GM12878 (cell line): Measurements from ENCODE around the gene SLC35F3. TPM values are rescaled to one million over a fixed set of nuclear protein-coding genes. Genes with fewer than 3 reads are reported as not detected.
A peak's percentile ranks its signal among the peaks of the same experiment; 100 is the strongest.

Experiments
- ATAC-seq: fragments of 200-7000 bp; cut with Tn5 transposase; 3 replicates; pipeline ENCODE4 v1.9.1; 2020; ENCODE audit warnings: mild to moderate bottlenecking, moderate library complexity
- BruUV-seq: library from RNA; stranded (reverse); fragments of 400-500 nt; replicated peaks from 2 replicates; lab custom pipeline; 2021; lab: Mats Ljungman, UMichigan
- CTCF ChIA-PET: fragments of 300-600 bp; sonication (Branson Sonifier 250); formaldehyde crosslinking; extraction: SDS; loops from one replicate; lab custom pipeline; 2021; ENCODE audit warnings: inconsistent platforms; lab: Yijun Ruan, JAX
- POLR2A ChIA-PET: fragments of 350-600 bp; formaldehyde crosslinking; extraction: SDS; loops from one replicate; lab custom pipeline; 2021; ENCODE audit warnings: inconsistent platforms; lab: Charles Lee
- RAD21 ChIA-PET: fragments of 300-600 bp; sonication (Branson Sonifier 250); formaldehyde crosslinking; loops from one replicate; lab custom pipeline; 2023; ENCODE audit warnings: antibody characterized with exemption; ENCODE audit not compliant: unreplicated experiment; lab: Charles Lee
- SMC1A ChIA-PET: fragments of 300-600 bp; sonication (Branson Sonifier 250); formaldehyde crosslinking; loops from one replicate; lab custom pipeline; 2023; ENCODE audit not compliant: unreplicated experiment, uncharacterized antibody; lab: Charles Lee
- DNase-seq: peaks from one replicate; pipeline ENCODE4 v3.0.0-alpha.2; 2011; ENCODE audit warnings: low read depth, low spot score
- FAIRE-seq: peaks from 3 replicates; lab custom pipeline; 2011; peaks lifted over from hg19 to GRCh38; lab: Jason Lieb, UNC
- H2AFZ ChIP-seq: 2 replicates; pipeline ENCODE4 v1.6.0; 2011; ENCODE audit warnings: low read depth, low read length, control low read depth; ENCODE audit not compliant: control insufficient read depth
- H3K27ac ChIP-seq: 2 replicates; pipeline ENCODE4 v1.5.1; 2011; ENCODE audit warnings: control low read depth; ENCODE audit not compliant: control insufficient read depth, insufficient read depth
- H3K27me3 ChIP-seq, 2 experiments: replicated peaks in 1 of 2; 2 replicates each; pipeline versions ENCODE4 v1.6.0 to v1.6.1; 2011; ENCODE audit warnings: low read length in 1 of 2; ENCODE audit not compliant: control insufficient read depth in 2 of 2, insufficient read depth in 2 of 2
- H3K36me3 ChIP-seq, 2 experiments: 2 replicates each; pipeline ENCODE4 v1.5.1; 2011; ENCODE audit warnings: low read length in 1 of 2; ENCODE audit not compliant: control insufficient read depth in 2 of 2, insufficient read depth in 2 of 2
- H3K4me1 ChIP-seq: 2 replicates; pipeline ENCODE4 v1.6.1; 2011; ENCODE audit warnings: mild to moderate bottlenecking, low read length, moderate library complexity, mixed read lengths; ENCODE audit not compliant: control insufficient read depth, insufficient read depth
- H3K4me2 ChIP-seq: 2 replicates; pipeline ENCODE4 v1.6.0; 2011; ENCODE audit warnings: control low read depth; ENCODE audit not compliant: control insufficient read depth, insufficient read depth
- H3K4me3 ChIP-seq: fragments of 200-600 bp; sonication (generic); 2 replicates; pipeline ENCODE4 v1.5.1; 2016
- H3K79me2 ChIP-seq: 2 replicates; pipeline ENCODE4 v1.6.0; 2011; ENCODE audit warnings: low read length; ENCODE audit not compliant: control insufficient read depth, insufficient read depth
- H3K9ac ChIP-seq: 2 replicates; pipeline ENCODE4 v1.8.0; 2011; ENCODE audit warnings: low read length, control low read depth, mixed read lengths; ENCODE audit not compliant: control insufficient read depth, insufficient read depth
- H3K9me3 ChIP-seq: replicated peaks from 3 replicates; pipeline ENCODE4 v1.5.1; 2011; ENCODE audit warnings: mild to moderate bottlenecking, low read length; ENCODE audit not compliant: control insufficient read depth, insufficient read depth
- H4K20me1 ChIP-seq: 2 replicates; pipeline ENCODE4 v1.6.0; 2011; ENCODE audit not compliant: control insufficient read depth, insufficient read depth
- BCL11A ChIP-seq: IDR thresholded peaks from 2 replicates; pipeline ENCODE4 v1.6.1; 2011; ENCODE audit warnings: low read depth, low read length
- CREB1 ChIP-seq: IDR thresholded peaks from 2 replicates; pipeline ENCODE4 v1.6.1; 2012; ENCODE audit warnings: low read depth, mild to moderate bottlenecking, inconsistent platforms
- EGR1 ChIP-seq, 2 experiments: IDR thresholded peaks; 1 replicate in 1 of 2; 2 replicates in 1 of 2; pipeline ENCODE4 v1.6.1; 2011 to 2012; ENCODE audit warnings: low read depth in 2 of 2, low read length in 2 of 2, borderline replicate concordance in 1 of 2, mild to moderate bottlenecking in 1 of 2, moderate library complexity in 1 of 2
- HDAC2 ChIP-seq: fragments of 200-600 bp; sonication (generic); IDR thresholded peaks from 2 replicates; pipeline ENCODE4 v1.6.1; 2017
- LARP7 ChIP-seq: fragments of 450-650 bp; IDR thresholded peaks from 2 replicates; pipeline ENCODE4 v1.6.1; 2017; ENCODE audit warnings: mild to moderate bottlenecking
- PAX8 ChIP-seq: fragments of 450-650 bp; IDR thresholded peaks from 2 replicates; pipeline ENCODE4 v1.6.1; 2017; ENCODE audit warnings: mild to moderate bottlenecking, moderate library complexity
- RELA ChIP-seq: fragments of 450-650 bp; IDR thresholded peaks from 2 replicates; pipeline ENCODE4 v1.8.0; 2014; ENCODE audit warnings: borderline replicate concordance; ENCODE audit not compliant: partially characterized antibody
- SRF ChIP-seq, 2 experiments: IDR thresholded peaks; 2 replicates each; pipeline ENCODE4 v1.6.1; 2011; ENCODE audit warnings: low read depth in 2 of 2, low read length in 2 of 2, mild to moderate bottlenecking in 1 of 2, moderate library complexity in 1 of 2
- ZNF217 ChIP-seq: fragments of 450-650 bp; IDR thresholded peaks from 2 replicates; pipeline ENCODE4 v1.6.1; 2017; ENCODE audit warnings: antibody characterized with exemption, mild to moderate bottlenecking
- WGBS: methylation state at CpG from one replicate; pipeline ENCODE4 v1.1.6; 2016; ENCODE audit warnings: low lambda C conversion rate; ENCODE audit not compliant: insufficient replicate concordance, insufficient coverage; ENCODE audit errors: missing lambda C conversion rate; 5-methylcytosine and 5-hydroxymethylcytosine counted together
- in situ Hi-C: fragments of 300-500 bp; cut with MboI; formaldehyde crosslinking; loops from 9 replicates; pipeline ENCODE4 v1.14.3; 2018; ENCODE audit warnings: mixed read lengths
- intact Hi-C: fragments of 100-400 bp; cut with micrococcal nuclease; formaldehyde crosslinking; loops from one replicate; pipeline ENCODE4 v1.14.2; 2022; ENCODE audit not compliant: unreplicated experiment
- polyA plus RNA-seq, 11 experiments: library from polyadenylated mRNA; depleted of rRNA in 4 of 11; unstranded in 6 of 11; stranded (reverse) in 5 of 11; fragments of >200 nt; fragmentation: Nextera tagmentation in 4 of 11; fragmentation: Illumina TruSeq in 1 of 11; extraction: Ambion mirVana in 4 of 11; extraction: Trizol in 1 of 11; gene quantifications; 1 replicate in 1 of 11; 2 replicates in 10 of 11; pipeline versions ENCODE4 v1.2.1 to v1.2.3, GENCODE V29; 2011 to 2016; ENCODE audit warnings: inconsistent platforms in 2 of 11, missing spikeins in 2 of 11, low read depth in 1 of 11
- total RNA-seq, 4 experiments: library from RNA; depleted of rRNA in 3 of 4; stranded (reverse); fragments of >200 nt in 3 of 4; fragmentation: Illumina TruSeq in 1 of 4; extraction: Trizol in 1 of 4; gene quantifications; 2 replicates each; pipeline versions ENCODE4 v1.2.1 to v1.2.3, GENCODE V29; 2013 to 2021
- TF ChIP-seq, protein P1 (sequence below): IDR thresholded peaks from 2 replicates; pipeline ENCODE4 v1.6.1; 2011; ENCODE audit warnings: mild to moderate bottlenecking, low read depth, low read length, moderate library complexity; ENCODE audit not compliant: insufficient replicate concordance
- TF ChIP-seq, protein P2 (sequence below): fragments of 450-650 bp; IDR thresholded peaks from 2 replicates; pipeline ENCODE4 v1.6.1; 2017; ENCODE audit warnings: mild to moderate bottlenecking, moderate library complexity
- TF ChIP-seq, protein P3 (sequence below): IDR thresholded peaks from 2 replicates; pipeline ENCODE4 v1.6.1; 2012; ENCODE audit warnings: low read depth, low read length, improper control_type of control experiment
- TF ChIP-seq, protein P4 (sequence below): fragments of 450-650 bp; conservative IDR thresholded peaks from 2 replicates; pipeline ENCODE4 v1.6.1; 2017; ENCODE audit warnings: mild to moderate bottlenecking, moderate library complexity
- TF ChIP-seq, protein P5 (sequence below): IDR thresholded peaks from 2 replicates; pipeline ENCODE4 v1.6.1; 2011; ENCODE audit warnings: low read depth, low read length, improper control_type of control experiment, borderline replicate concordance

Gene SLC35F3
- total and polyA plus RNA-seq, 10 of the 15 experiments (the other 5 are each of a cell fraction or from before 2014, with no cell fraction given): 1.0 to 8.6 (median 5.7) TPM

DNA sequence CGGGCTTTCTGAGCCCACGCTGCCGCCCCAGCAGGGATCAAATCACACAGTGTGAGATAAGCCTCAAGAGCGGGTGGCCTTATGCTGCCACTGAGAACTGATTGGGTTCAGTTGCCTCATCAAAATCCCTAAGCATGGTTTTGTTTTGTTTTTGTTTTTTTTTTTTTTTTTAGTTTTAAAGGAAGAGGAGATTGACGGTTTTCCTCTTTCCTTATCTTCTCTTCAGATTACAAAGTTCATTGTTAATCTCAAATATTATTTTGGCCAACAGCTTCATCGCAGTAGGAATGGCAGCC, 469.4 kb downstream of the SLC35F3 start:
- FAIRE-seq: no peak
- H3K79me2 ChIP-seq: peaks cover 27% of the 10 kb centered on the region
- H3K4me1 ChIP-seq: peaks cover 6% of the 10 kb centered on the region; the same call in 1 of the 2 replicates
- peak overlapping the region; percentile 79 for H2AFZ ChIP-seq
- RAD21 ChIA-PET: interaction anchor here (0.9 to 3.1 kb wide), 9 partner anchors 10 to 238 kb away, joined by 3 to 14 read pairs (median 3); no protein-coding TSS in a partner anchor
- H3K36me3 ChIP-seq: peaks cover 0 to 13% of the 10 kb centered on the region in 2 experiments
- H3K4me2 ChIP-seq: peak overlapping the region; percentile 95
- H3K27me3 ChIP-seq: no peaks in the 10 kb centered on the region
- peak; percentile 52 for ATAC-seq
- SMC1A ChIA-PET: interaction anchor here (0.6 to 4.1 kb wide), 13 partner anchors 8 to 731 kb away, joined by 3 to 30 read pairs (median 3); no protein-coding TSS in a partner anchor
- intact Hi-C loops: loop anchor here (1.0 to 10.0 kb wide), 4 partner anchors 17 to 231 kb away; no protein-coding TSS in a partner anchor
- POLR2A ChIA-PET: interaction anchor here (0.6 to 2.6 kb wide), 9 partner anchors 10 to 515 kb away, joined by 3 to 16 read pairs (median 5); partner anchors contain the start of gene TARBP1
- peak overlapping the region; percentile 97 for H3K9ac ChIP-seq
- no TSS peak for BruUV-seq
- no peaks in the 10 kb centered on the region for H4K20me1 ChIP-seq
- peak overlapping the region; percentile 95 for H3K27ac ChIP-seq
- in situ Hi-C loops: no loop called here
- CTCF ChIA-PET: interaction anchor here (0.6 to 2.9 kb wide), 9 partner anchors 10 to 1140 kb away, joined by 3 to 11 read pairs (median 6); no protein-coding TSS in a partner anchor
- no peak for DNase-seq
- peak overlapping the region; percentile 86 for H3K4me3 ChIP-seq
- WGBS: under 1% methylated on average over 6 of the region's 6 CpGs
- H3K9me3 ChIP-seq: no peaks in the 10 kb centered on the region; the same call in 2 of the 3 replicates
- TF ChIP-seq RELA: no peak
- no peak for TF ChIP-seq BCL11A
- no peak for TF ChIP-seq CREB1
- TF ChIP-seq, protein P1, sequence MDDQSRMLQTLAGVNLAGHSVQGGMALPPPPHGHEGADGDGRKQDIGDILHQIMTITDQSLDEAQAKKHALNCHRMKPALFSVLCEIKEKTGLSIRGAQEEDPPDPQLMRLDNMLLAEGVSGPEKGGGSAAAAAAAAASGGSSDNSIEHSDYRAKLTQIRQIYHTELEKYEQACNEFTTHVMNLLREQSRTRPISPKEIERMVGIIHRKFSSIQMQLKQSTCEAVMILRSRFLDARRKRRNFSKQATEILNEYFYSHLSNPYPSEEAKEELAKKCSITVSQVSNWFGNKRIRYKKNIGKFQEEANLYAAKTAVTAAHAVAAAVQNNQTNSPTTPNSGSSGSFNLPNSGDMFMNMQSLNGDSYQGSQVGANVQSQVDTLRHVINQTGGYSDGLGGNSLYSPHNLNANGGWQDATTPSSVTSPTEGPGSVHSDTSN: no peak
- TF ChIP-seq LARP7: no peak
- no peak for TF ChIP-seq ZNF217
- no peak for TF ChIP-seq PAX8
- TF ChIP-seq, protein P2, sequence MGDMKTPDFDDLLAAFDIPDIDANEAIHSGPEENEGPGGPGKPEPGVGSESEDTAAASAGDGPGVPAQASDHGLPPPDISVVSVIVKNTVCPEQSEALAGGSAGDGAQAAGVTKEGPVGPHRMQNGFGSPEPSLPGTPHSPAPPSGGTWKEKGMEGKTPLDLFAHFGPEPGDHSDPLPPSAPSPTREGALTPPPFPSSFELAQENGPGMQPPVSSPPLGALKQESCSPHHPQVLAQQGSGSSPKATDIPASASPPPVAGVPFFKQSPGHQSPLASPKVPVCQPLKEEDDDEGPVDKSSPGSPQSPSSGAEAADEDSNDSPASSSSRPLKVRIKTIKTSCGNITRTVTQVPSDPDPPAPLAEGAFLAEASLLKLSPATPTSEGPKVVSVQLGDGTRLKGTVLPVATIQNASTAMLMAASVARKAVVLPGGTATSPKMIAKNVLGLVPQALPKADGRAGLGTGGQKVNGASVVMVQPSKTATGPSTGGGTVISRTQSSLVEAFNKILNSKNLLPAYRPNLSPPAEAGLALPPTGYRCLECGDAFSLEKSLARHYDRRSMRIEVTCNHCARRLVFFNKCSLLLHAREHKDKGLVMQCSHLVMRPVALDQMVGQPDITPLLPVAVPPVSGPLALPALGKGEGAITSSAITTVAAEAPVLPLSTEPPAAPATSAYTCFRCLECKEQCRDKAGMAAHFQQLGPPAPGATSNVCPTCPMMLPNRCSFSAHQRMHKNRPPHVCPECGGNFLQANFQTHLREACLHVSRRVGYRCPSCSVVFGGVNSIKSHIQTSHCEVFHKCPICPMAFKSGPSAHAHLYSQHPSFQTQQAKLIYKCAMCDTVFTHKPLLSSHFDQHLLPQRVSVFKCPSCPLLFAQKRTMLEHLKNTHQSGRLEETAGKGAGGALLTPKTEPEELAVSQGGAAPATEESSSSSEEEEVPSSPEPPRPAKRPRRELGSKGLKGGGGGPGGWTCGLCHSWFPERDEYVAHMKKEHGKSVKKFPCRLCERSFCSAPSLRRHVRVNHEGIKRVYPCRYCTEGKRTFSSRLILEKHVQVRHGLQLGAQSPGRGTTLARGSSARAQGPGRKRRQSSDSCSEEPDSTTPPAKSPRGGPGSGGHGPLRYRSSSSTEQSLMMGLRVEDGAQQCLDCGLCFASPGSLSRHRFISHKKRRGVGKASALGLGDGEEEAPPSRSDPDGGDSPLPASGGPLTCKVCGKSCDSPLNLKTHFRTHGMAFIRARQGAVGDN: no peak
- no peak for TF ChIP-seq EGR1 (IDR thresholded peaks at IDR 0.05; ENCODE audit: borderline replicate concordance in 1 of 2, low read depth in 2 of 2, low read length in 2 of 2)
- no peak for TF ChIP-seq SRF (IDR thresholded peaks at IDR 0.05; ENCODE audit: low read depth in 2 of 2, low read length in 2 of 2)
- TF ChIP-seq, protein P3, sequence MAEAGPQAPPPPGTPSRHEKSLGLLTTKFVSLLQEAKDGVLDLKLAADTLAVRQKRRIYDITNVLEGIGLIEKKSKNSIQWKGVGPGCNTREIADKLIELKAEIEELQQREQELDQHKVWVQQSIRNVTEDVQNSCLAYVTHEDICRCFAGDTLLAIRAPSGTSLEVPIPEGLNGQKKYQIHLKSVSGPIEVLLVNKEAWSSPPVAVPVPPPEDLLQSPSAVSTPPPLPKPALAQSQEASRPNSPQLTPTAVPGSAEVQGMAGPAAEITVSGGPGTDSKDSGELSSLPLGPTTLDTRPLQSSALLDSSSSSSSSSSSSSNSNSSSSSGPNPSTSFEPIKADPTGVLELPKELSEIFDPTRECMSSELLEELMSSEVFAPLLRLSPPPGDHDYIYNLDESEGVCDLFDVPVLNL: no peak
- no peak for TF ChIP-seq HDAC2
- TF ChIP-seq, protein P4, sequence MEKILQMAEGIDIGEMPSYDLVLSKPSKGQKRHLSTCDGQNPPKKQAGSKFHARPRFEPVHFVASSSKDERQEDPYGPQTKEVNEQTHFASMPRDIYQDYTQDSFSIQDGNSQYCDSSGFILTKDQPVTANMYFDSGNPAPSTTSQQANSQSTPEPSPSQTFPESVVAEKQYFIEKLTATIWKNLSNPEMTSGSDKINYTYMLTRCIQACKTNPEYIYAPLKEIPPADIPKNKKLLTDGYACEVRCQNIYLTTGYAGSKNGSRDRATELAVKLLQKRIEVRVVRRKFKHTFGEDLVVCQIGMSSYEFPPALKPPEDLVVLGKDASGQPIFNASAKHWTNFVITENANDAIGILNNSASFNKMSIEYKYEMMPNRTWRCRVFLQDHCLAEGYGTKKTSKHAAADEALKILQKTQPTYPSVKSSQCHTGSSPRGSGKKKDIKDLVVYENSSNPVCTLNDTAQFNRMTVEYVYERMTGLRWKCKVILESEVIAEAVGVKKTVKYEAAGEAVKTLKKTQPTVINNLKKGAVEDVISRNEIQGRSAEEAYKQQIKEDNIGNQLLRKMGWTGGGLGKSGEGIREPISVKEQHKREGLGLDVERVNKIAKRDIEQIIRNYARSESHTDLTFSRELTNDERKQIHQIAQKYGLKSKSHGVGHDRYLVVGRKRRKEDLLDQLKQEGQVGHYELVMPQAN: no peak
- TF ChIP-seq, protein P5, sequence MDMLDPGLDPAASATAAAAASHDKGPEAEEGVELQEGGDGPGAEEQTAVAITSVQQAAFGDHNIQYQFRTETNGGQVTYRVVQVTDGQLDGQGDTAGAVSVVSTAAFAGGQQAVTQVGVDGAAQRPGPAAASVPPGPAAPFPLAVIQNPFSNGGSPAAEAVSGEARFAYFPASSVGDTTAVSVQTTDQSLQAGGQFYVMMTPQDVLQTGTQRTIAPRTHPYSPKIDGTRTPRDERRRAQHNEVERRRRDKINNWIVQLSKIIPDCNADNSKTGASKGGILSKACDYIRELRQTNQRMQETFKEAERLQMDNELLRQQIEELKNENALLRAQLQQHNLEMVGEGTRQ: no peak
